Stimulated activated CD8-positive, alpha-beta memory T cell treated with anti-CD3 and anti-CD28 coated beads, Interleukin-15, amount 100 ng/mL, for 4 hours (primary cell): Measurements from ENCODE around the gene CTBP2.

Experiments
- DNase-seq, 2 donors: peaks; one replicate each; pipeline ENCODE4 v3.0.0-alpha.2; 2020; ENCODE audit warnings: low read depth in 2 of 2

The CTBP2 gene

DNA sequence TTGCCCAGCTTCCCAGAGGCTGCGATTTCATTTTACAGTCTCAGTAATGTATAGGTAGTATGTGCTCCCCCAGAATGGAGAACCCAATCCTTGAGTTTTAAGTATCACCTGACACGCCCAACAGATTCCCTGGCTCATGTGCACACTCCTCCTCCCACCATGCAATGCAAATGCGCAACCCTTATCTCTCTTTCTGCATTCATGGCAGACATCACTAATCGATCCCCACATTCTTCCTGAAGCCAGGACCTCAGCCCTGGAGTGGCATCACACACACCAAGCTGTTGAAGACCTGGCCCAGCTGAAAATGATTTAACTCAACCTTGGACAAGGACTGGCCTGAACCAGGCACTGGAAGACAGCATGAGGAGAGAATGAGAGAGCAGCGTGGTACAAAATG is 150.0 kb downstream of the CTBP2 start:
- DNase-seq, result no peak

DNA sequence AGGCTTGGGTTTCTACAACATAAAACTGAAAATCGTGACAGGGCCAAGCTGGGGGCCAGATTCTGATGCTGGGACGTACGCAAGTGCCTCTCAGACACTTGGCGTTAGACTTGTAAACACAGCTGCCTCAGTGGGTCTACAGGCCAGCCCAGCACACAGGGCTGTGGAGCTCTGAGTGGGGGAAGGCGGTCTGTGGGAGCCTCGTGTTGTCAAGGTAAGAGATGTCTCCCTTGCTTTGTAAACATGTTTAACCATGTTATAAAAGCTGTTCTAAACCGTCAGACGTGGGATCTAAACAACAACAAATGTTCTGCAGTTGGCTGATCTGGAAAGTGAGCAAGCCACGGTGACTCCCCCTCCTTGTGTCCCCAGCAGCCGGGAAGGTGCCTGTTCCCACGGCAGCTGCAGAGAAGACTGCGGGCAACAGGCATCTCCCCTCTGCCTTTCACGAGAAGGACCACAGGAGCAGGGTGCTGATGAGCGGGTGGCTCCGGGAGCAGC is 150.7 kb downstream of the CTBP2 start:
- no peak for DNase-seq

DNA sequence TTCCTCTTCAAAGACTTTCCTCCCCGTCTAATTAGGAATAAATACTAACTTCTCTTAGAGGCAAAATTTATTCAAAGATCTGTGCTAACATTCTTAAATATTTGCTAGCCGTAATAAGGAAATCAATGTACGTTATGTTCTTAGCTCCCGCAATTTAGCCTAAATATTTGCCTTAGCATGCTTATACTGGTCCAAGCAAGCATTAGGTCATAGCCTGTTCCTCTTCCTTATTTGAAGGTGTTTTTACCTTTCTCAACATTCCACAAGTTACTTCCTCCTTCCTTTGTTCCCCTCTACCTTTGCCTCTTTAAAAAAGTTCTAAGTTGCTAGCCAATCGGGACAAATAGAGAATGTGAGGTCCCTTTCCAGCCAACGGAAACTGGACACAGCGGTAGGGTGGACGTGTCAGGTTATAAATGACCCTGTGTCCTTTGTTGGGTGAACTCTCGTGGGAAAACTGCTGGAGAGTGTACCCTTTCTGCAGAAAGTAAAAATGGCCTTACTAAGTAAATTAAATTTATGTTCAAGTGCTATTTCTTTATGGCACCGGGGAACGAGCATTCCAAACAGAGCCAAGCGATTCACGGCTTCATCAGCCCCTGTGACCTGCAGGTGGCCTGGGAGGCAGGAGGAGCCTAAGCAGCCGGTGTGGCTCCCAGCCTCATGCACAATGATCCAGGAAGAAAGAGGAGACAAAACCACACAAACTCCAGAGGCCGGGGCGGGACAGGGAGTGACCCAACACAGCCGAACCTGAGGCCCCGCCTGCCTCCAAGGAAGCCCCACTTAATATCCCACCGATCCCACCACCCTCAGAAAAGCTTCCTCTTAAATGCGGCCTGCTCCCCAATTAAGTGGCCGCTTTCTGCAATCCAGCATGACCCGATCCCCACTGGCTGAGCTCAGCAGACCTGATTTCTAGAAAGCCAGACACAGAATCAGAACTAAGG is 151.4 kb downstream of the CTBP2 start:
- no peak for DNase-seq

GRCh38 chr10:125007436-125007835 is 152.9 kb downstream of the CTBP2 start:
- no peak for DNase-seq

- DNase-seq, result no peak
Observed at GRCh38 chr10:125006921-125007426, 153.4 kb downstream of the CTBP2 start.

DNA sequence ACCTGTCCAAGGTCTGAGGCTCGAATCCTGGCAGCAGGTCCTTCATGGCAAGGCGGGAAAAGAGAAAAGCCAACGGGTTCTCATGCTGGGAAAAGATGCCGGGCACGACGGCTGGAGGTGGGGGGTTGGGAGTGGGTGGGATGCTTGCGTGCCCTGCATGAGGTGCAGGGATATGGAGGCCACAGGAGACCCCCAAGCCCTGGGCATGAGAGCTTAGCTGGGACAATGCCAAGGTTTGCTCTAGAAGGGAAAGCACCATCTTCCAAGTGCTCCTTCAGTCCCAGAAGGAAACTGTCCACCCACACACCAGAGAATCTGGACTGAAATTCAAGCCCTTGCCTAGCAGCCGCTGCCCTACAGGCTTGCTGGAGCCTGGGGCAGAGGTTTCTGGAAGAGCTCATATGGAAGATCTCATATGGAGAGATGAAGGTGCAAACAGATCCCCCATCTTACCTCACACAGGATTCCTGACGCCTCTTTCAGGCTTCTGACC is 154.1 kb downstream of the CTBP2 start:
- no peak for DNase-seq

GRCh38 chr10:125005312-125006187 is 154.8 kb downstream of the CTBP2 start:
- DNase-seq, result no peak

DNA sequence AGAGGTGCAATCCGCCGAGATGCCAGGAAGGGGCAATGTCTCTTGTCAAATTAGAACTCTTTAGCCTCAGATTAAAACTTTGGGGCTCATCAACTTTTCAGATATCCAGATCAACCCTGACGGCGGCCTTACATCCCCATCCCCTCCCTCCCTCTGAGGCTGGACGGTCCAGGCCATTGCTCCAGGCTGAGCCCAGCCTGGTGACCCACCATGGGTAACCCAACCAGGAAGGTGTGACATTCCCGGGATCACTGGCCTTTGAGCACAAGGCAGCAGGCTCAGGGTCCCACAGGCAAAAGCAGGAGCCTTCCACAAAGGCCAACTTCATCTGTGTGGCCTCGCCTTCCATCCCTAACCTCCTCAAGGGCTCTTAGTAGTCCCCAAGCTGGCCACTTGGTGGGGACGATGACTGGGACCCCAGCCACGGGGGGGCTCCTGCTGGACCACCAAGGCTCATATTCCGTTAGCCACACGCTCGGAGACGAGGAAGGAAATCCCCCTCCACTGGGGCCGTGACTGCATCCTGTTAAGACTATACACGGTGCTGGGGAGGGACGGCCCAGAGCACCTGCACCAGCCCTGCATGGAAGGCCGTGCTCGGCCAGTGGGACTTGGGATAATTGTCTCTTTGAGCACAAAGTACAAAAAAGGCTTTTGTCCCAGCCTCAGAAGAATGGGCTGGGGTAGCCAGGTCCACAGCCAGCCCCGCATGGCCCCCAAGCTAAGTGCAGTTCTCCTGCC is 155.6 kb downstream of the CTBP2 start:
- DNase-seq, result no peak

GRCh38 chr10:125003901-125004467 is 156.4 kb downstream of the CTBP2 start:
- no peak for DNase-seq

DNA sequence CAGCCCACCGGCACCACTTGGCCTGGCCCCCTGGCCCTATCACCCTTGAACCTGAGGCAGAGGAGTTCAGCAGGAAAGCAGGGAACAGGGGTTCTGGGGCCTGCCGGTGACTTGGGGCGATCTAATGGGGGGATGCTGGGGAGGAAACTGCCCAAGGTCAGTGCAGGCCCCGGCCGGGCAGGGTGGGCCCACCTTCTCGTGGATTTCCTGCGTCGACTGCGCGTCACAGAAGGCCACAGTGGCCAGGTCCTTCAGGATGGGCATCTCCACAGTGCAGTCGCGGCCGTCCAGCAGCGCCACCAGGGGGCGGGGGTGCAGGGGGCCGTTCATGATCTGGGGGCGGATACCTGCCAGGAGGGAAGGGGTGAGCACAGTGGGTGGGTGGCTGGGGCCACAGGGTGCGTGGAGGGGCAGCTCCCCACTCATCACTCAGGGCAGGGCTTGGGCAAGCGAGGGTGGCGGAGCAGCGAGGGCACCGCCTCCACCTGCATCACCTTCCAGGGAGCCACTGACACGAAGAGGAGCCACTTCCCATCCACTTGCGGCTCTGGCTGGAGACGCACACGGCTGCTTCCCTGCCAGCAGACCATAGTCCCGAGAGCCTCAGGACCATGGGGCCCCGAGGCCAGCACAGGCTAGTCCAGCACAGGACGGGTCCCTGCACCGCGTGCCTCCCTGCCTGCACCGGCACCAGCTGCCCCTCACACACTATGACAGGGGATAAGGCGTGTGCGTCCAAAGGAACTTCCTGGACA is 157.0 kb downstream of the CTBP2 start:
- DNase-seq, result no peak

GRCh38 chr10:125002423-125003145 is 157.8 kb downstream of the CTBP2 start:
- no peak for DNase-seq

GRCh38 chr10:125002047-125002422 is 158.3 kb downstream of the CTBP2 start:
- DNase-seq, result no peak

- DNase-seq, result no peak
Observed at GRCh38 chr10:125001313-125002046, 158.9 kb downstream of the CTBP2 start.

DNA sequence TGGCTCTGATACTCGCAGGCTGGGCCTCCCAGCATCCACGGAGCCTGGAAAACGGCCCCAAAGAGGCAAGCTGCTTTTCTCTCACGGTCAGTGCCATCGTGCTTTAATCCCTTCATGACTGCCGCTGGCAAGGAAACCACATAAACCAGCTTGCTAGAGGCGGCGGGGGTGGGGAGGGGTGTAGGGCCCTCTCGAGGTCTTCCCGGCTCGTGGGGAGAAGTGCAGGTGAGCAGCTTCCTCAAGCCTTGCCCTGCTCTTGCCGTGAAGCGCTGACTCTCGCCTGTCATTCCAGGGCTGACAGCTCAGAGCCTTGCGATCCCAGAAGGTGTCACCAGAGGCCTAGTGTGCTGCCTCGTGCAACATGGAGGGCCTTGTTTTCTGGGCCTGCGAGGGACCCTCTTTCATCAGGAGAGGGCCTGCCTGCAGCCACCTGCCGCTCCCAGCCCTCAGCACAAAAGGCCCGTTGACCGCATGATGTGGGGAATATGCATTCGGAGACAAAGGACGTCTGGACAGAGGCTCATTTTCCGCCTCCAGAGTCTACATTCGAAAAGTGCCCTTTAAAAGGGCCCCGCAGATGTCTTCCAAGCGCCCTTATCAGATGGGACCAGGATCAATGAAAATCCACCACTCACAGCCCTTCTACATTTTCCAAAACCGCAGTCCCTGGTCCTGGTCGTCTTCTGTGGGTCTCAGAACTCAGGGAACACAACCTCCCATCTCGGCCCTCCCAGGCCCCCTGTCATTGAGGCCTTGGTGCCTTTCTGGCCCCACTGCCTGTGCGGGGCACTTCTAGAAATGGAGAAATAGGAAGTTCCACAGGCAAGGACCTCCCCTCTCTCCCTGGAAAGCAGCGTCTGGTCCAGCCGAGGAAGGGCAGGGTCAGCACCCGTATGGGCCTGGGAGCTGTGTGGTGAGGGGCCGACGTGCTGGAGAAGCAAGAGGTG is 159.7 kb downstream of the CTBP2 start:
- DNase-seq, result no peak

- no peak for DNase-seq
Observed at GRCh38 chr10:124999433-125000365, 160.7 kb downstream of the CTBP2 start.

DNA sequence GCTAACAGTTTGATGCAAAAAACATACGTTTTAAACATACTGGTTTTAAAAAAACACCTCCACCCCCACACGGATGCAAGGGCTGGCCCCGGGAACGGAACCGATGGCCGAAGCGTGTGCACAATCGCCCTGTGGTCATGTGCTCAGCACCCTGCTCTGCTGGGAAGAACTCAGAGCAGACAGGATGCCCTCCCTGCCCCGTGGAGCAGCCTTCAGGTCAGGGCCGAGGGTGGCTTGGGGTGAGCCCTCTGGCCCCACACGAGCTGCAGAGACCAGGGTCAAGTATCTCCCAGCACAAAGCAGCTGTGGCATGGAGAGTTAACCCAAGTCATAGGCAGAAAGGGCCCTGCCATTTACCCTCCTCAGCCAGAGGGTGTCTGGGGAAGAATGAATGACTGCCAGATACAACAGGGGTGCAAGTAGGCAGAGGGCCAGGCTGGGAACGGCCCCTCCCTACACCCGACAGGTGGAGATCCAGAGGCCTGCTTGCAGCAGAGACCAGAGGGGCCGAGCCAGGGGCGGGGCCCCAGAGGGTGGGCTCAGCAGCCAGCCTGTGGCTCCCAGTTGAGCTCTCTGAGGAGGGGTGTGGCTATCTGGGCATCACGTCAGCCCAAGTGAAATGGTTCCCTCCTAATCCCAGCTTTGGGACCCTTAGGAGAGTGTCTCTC is 161.6 kb downstream of the CTBP2 start:
- no peak for DNase-seq
